Ascending aorta (tissue), 2 donors: ENCODE measurements around the gene SLC22A4. TPM values are rescaled to one million over a fixed set of nuclear protein-coding genes. Genes with fewer than 3 reads are reported as not detected.

Experiments used
- DNase-seq, 2 donors: peaks; one replicate each; pipeline ENCODE4 v3.0.0-alpha.2; 2019; ENCODE audit warnings: low spot score in 2 of 2
- H3K27ac ChIP-seq, 2 donors: fragments of 200-600 bp; sonication (generic); one replicate each; pipeline ENCODE4 v1.5.1; 2016 to 2017; ENCODE audit warnings: mild to moderate bottlenecking in 1 of 2
- H3K27me3 ChIP-seq: fragments of 200-600 bp; sonication (generic); one replicate; pipeline ENCODE4 v1.5.1; 2017
- H3K36me3 ChIP-seq, 2 donors: fragments of 200-600 bp; sonication (generic); one replicate each; pipeline ENCODE4 v1.5.1; 2016
- H3K4me1 ChIP-seq, 2 donors: fragments of 200-600 bp; sonication (generic); one replicate each; pipeline ENCODE4 v1.5.1; 2016 to 2017; ENCODE audit warnings: mild to moderate bottlenecking in 1 of 2
- H3K4me3 ChIP-seq, 2 donors: fragments of 200-600 bp; sonication (generic); one replicate each; pipeline ENCODE4 v1.5.1; 2016 to 2017; ENCODE audit warnings: mild to moderate bottlenecking in 1 of 2
- H3K9me3 ChIP-seq, 2 donors: fragments of 200-600 bp; sonication (generic); one replicate each; pipeline ENCODE4 v1.5.1; 2016
- CTCF ChIP-seq, 3 experiments: fragments of 200-600 bp in 2 of 3; fragments of 450-650 bp in 1 of 3; sonication (generic) in 2 of 3; IDR thresholded peaks; one replicate each; pipeline ENCODE4 v1.5.1; 2016 to 2019; ENCODE audit warnings: antibody characterized with exemption in 3 of 3, mild to moderate bottlenecking in 1 of 3, moderate library complexity in 1 of 3
- intact Hi-C: fragments of 100-400 bp; cut with DNase I; formaldehyde crosslinking; loops from one replicate; pipeline ENCODE4 v1.15.1; 2023
- total RNA-seq: library from RNA; depleted of rRNA; stranded (reverse); fragments of >200 nt; gene quantifications from one replicate; pipeline ENCODE4 v1.1.0, GENCODE V29; 2016

Gene SLC22A4
- total RNA-seq, 1 donor from 2014 or later, result 18.1 TPM

DNA sequence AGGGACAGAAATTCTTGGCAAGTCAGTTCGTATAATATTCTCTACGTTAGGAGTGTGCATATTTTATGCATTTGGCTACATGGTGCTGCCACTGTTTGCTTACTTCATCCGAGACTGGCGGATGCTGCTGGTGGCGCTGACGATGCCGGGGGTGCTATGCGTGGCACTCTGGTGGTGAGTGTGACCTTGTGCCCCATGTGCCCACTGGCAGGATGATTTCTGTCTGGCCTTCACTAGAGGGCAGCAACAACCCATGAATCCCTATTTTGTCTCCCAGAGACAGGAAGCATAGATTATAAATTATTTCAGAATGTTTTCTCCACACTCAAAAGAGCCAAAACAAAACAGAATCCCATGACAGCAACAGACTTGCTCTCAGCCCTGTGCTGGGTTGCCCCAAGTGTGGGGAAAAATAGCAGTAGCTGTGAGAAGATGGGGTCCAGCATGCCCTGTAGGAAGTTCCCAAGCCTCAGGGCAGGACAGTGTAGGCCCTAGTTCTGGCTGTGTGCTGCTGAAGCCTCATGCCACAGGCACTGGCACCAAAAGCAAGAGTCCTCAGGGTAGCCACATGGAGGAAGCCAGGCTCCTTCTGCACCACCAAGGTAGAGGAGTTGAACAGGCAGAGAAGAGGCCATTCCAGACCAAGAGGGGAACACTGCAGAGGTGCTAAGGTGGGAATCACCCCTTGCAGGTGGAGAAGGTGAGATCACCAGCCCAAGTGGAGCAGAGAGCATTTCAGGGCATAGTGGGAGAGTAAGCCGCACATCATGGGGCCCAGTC is 91.3 kb downstream of the SLC22A4 start:
- intact Hi-C loops, result loop anchor here (1.0 to 5.0 kb wide), 4 partner anchors 37 to 171 kb away; partner anchors contain the start of genes IRF1 and RAD50
- Histone ChIP-seq H3K9me3 (no peaks in the 10 kb centered on the region), H3K27ac (peak overlapping the region; percentile 84 to 95), H3K4me1 (peaks cover 31 to 48% of the 10 kb centered on the region in 2 donors), H3K27me3 (no peaks in the 10 kb centered on the region), H3K36me3 (peaks cover 11 to 16% of the 10 kb centered on the region in 2 donors), H3K4me3 (no peak overlapping the region)
- peak; percentile 59 to 73 (median 65) for TF ChIP-seq CTCF (IDR thresholded peaks at IDR 0.05)
- DNase-seq, result peak in 1 of 2 donors; percentile 77

GRCh38 chr5:132386644-132387286 is 92.6 kb downstream of the SLC22A4 start:
- Histone ChIP-seq H3K4me1 (peaks cover 31 to 48% of the 10 kb centered on the region in 2 donors), H3K27ac (peak overlapping the region; percentile 84 to 95), H3K9me3 (no peaks in the 10 kb centered on the region), H3K27me3 (no peaks in the 10 kb centered on the region), H3K4me3 (no peak overlapping the region), H3K36me3 (peaks cover 10 to 12% of the 10 kb centered on the region in 2 donors)
- intact Hi-C loops, result loop anchor here (1.0 to 5.0 kb wide), 5 partner anchors 36 to 291 kb away; partner anchors contain the start of gene IRF1
- peak in 1 of 2 donors; percentile 86 for DNase-seq
- TF ChIP-seq CTCF (IDR thresholded peaks at IDR 0.05), result peak; percentile 77 to 83 (median 79)

DNA sequence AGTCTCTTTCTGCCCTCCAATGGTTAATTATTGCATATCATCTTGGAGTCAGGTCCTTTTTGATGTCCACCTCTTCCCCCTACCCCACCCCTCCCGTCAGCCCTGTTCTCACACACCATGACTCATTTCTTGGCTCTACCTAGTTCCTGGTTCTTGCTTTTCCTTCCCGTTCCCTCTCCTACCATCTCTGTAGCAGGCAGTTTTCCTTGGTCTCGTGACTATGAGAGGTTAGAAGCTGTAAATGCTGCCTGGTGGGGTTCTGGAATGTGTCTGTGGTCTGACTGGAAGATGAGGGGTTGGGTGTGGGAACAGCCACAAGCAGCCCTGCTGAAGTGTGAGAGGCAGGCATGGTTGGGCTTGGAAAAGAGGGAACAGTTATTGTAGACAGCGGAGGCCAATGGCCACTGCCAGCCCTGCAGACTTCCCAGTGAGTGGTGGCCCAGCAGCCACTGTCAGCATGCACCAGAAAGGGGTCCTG is 93.5 kb downstream of the SLC22A4 start:
- DNase-seq, result peak in 1 of 2 donors; percentile 86
- no peak for TF ChIP-seq CTCF (IDR thresholded peaks at IDR 0.05)

DNA sequence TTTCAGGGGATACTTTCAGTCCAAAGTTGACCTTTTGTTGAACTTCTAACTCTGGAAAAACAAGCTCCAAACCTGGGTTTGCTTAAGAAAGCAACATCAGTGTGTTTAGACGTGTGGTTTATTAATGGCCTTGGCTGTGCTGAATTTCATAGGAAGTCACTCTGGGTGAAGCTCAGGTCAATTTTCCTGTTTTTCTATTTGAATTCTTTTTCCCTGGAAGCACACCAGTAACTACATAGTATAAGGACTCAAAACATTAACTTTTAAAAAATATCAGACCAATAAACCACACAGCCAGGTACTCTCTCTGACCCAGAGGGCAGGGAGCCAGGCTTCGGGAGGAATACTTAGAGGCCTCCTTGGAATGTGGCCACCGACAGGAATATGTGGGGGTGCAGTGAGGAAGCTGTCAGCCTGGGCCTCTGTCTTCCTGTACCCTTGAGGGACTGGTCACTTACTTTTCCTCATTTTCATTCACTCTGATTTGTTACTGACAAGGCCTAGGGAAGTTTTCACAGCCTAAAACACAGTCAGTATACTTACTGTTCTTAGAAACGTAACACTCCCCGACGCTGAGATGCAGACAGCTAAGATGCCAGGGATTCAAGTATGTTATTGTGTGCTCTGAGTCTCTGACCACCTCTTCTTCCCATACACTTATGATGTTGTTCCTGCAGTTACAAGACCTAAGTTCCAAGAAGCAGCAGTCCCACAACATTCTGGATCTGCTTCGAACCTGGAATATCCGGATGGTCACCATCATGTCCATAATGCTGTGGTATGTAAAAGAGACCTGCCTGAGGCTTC is 94.3 kb downstream of the SLC22A4 start:
- no peaks in the 10 kb centered on the region for H3K9me3 ChIP-seq
- DNase-seq, result no peak
- peaks cover 15 to 16% of the 10 kb centered on the region in 2 donors for H3K36me3 ChIP-seq
- H3K27me3 ChIP-seq, result no peaks in the 10 kb centered on the region
- H3K4me3 ChIP-seq, result peak overlapping the region; percentile 16 to 37
- no peak for TF ChIP-seq CTCF (IDR thresholded peaks at IDR 0.05)
- intact Hi-C loops, result loop anchor here (2.0 to 5.0 kb wide), 2 partner anchors 22 to 34 kb away; no protein-coding TSS in a partner anchor
- H3K4me1 ChIP-seq, result peaks cover 31 to 48% of the 10 kb centered on the region in 2 donors
- peak overlapping the region; percentile 84 to 95 for H3K27ac ChIP-seq

More for the DNA sequence above, 93.5 kb downstream of the SLC22A4 start:
- Histone ChIP-seq H3K9me3 (no peaks in the 10 kb centered on the region), H3K4me3 (peak overlapping the region; percentile 16 to 37), H3K27me3 (no peaks in the 10 kb centered on the region), H3K36me3 (peaks cover 9 to 16% of the 10 kb centered on the region in 2 donors), H3K4me1 (peaks cover 31 to 48% of the 10 kb centered on the region in 2 donors), H3K27ac (peak overlapping the region; percentile 84 to 95)
- intact Hi-C loops, result loop anchor here (1.0 to 5.0 kb wide), 5 partner anchors 23 to 290 kb away; partner anchors contain the start of gene IRF1

GRCh38 chr5:132389051-132389331 is 94.8 kb downstream of the SLC22A4 start:
- intact Hi-C loops, result loop anchor here (2.0 to 5.0 kb wide), 2 partner anchors 22 to 33 kb away; no protein-coding TSS in a partner anchor
- Histone ChIP-seq H3K4me1 (peaks cover 31 to 48% of the 10 kb centered on the region in 2 donors), H3K4me3 (no peak overlapping the region), H3K27ac (peak overlapping the region; percentile 84 to 95), H3K9me3 (no peaks in the 10 kb centered on the region), H3K27me3 (no peaks in the 10 kb centered on the region), H3K36me3 (peaks cover 16 to 18% of the 10 kb centered on the region in 2 donors)
- no peak for TF ChIP-seq CTCF (IDR thresholded peaks at IDR 0.05)
- no peak for DNase-seq
